OCI-LY7 (cell line): ENCODE data around the gene NUP88. TPM values are rescaled to one million over a fixed set of nuclear protein-coding genes. Genes with fewer than 3 reads are reported as not detected.

ENCODE experiments used
- BruUV-seq: library from RNA; stranded (reverse); fragments of 400-500 nt; replicated peaks from 2 replicates; lab custom pipeline; 2021; lab: Mats Ljungman, UMichigan
- CTCF ChIA-PET: fragments of 300-600 bp; sonication (Branson Sonifier 250); formaldehyde crosslinking; loops from one replicate; lab custom pipeline; 2022; ENCODE audit warnings: antibody characterized with exemption; ENCODE audit not compliant: unreplicated experiment; lab: Charles Lee
- POLR2A ChIA-PET: fragments of 300-600 bp; sonication (Branson Sonifier 250); formaldehyde crosslinking; loops from one replicate; lab custom pipeline; 2022; ENCODE audit warnings: antibody characterized with exemption; lab: Charles Lee
- DNase-seq: peaks from one replicate; pipeline ENCODE4 v3.0.0-alpha.2; 2015; ENCODE audit warnings: low spot score
- H2AFZ ChIP-seq: fragments of 200-600 bp; sonication (generic), shearing (Covaris generic); 2 replicates; pipeline ENCODE4 v1.6.1; 2014; ENCODE audit warnings: mild to moderate bottlenecking, antibody characterized with exemption, low read length, moderate library complexity
- H3K27ac ChIP-seq: fragments of 200-600 bp; sonication (generic); 2 replicates; pipeline ENCODE4 v1.5.1; 2014; ENCODE audit warnings: mixed run types, low read depth, mild to moderate bottlenecking, moderate library complexity, low read length, inconsistent platforms; ENCODE audit not compliant: poor library complexity, severe bottlenecking
- H3K36me3 ChIP-seq: fragments of 200-600 bp; sonication (generic); 2 replicates; pipeline ENCODE4 v1.6.1; 2014; ENCODE audit warnings: mild to moderate bottlenecking, antibody characterized with exemption, low read length, moderate library complexity, mixed read lengths; ENCODE audit not compliant: insufficient read depth
- H3K4me1 ChIP-seq: fragments of 200-600 bp; sonication (generic); 2 replicates; pipeline ENCODE4 v1.5.1; 2014; ENCODE audit warnings: mild to moderate bottlenecking, low read length; ENCODE audit not compliant: insufficient read depth, poor library complexity, severe bottlenecking
- H3K4me2 ChIP-seq: fragments of 200-600 bp; sonication (generic); 2 replicates; pipeline ENCODE4 v1.6.1; 2014; ENCODE audit warnings: mild to moderate bottlenecking, low read length
- H3K4me3 ChIP-seq: fragments of 200-600 bp; sonication (generic); 2 replicates; pipeline ENCODE4 v1.5.1; 2014; ENCODE audit warnings: mild to moderate bottlenecking, low read depth, low read length; ENCODE audit not compliant: poor library complexity, severe bottlenecking
- H3K79me2 ChIP-seq: fragments of 200-600 bp; sonication (generic); 2 replicates; pipeline ENCODE4 v1.6.1; 2016; ENCODE audit warnings: low read depth, mild to moderate bottlenecking, low read length, moderate library complexity, mixed read lengths; ENCODE audit not compliant: insufficient read depth
- H3K9me2 ChIP-seq: fragments of 200-600 bp; sonication (generic); 2 replicates; pipeline ENCODE4 v1.6.1; 2016; ENCODE audit warnings: mild to moderate bottlenecking, low read length, mixed read lengths; ENCODE audit not compliant: insufficient read depth
- H3K9me3 ChIP-seq: fragments of 200-600 bp; sonication (generic); 2 replicates; pipeline ENCODE4 v1.6.1; 2014; ENCODE audit warnings: mild to moderate bottlenecking, mixed run types, low read length, mixed read lengths
- H4K20me1 ChIP-seq: fragments of 200-600 bp; sonication (generic); 2 replicates; pipeline ENCODE4 v1.6.1; 2014; ENCODE audit warnings: mild to moderate bottlenecking, antibody characterized with exemption, low read length, moderate library complexity, mixed read lengths; ENCODE audit not compliant: insufficient read depth
- CTCF ChIP-seq: fragments of 200-600 bp; sonication (generic); conservative IDR thresholded peaks from 2 replicates; pipeline ENCODE4 v1.5.1; 2014; ENCODE audit warnings: mild to moderate bottlenecking, antibody characterized with exemption, low read length, moderate library complexity, mixed read lengths
- EZH2phosphoT487 ChIP-seq: fragments of 200-600 bp; sonication (generic); IDR thresholded peaks from 2 replicates; pipeline ENCODE4 v1.6.1; 2018; ENCODE audit warnings: low read depth, borderline replicate concordance, mild to moderate bottlenecking, mixed run types, antibody characterized with exemption, low read length, moderate library complexity, mixed read lengths
- intact Hi-C: fragments of 100-400 bp; cut with micrococcal nuclease; formaldehyde crosslinking; loops from one replicate; pipeline ENCODE4 v1.10.0; 2022; ENCODE audit not compliant: unreplicated experiment
- total RNA-seq, 2 experiments: library from RNA; depleted of rRNA in 1 of 2; stranded (reverse); fragments of >200 nt in 1 of 2; shearing (Covaris generic) in 1 of 2; gene quantifications; 2 replicates each; pipeline ENCODE4 v1.2.3, GENCODE V29; 2014 to 2022

NUP88 gene
- total RNA-seq, 2 experiments from 2014 or later: 238 to 262 TPM

GRCh38 chr17:5344914-5345313 lies 74.5 kb downstream of the NUP88 start:
- no peak overlapping the region for H3K27ac ChIP-seq
- no peaks in the 10 kb centered on the region for H4K20me1 ChIP-seq
- no peaks in the 10 kb centered on the region for H3K79me2 ChIP-seq
- no peak overlapping the region for H3K4me2 ChIP-seq
- no peak for DNase-seq
- H3K4me3 ChIP-seq: no peak overlapping the region
- POLR2A ChIA-PET: no interaction called here
- intact Hi-C loops: no loop called here
- no peak overlapping the region for H2AFZ ChIP-seq
- H3K4me1 ChIP-seq: no peaks in the 10 kb centered on the region
- no peak for TF ChIP-seq EZH2phosphoT487
- no peak for TF ChIP-seq CTCF
- H3K36me3 ChIP-seq: peaks cover 79% of the 10 kb centered on the region
- no TSS peak for BruUV-seq
- H3K9me2 ChIP-seq: no peaks in the 10 kb centered on the region
- no peaks in the 10 kb centered on the region for H3K9me3 ChIP-seq
- CTCF ChIA-PET: no interaction called here

Other genes with a start within 250 kb of the NUP88 start
- gene ZNF594, start 227.8 kb downstream of the NUP88 start, total RNA-seq (2014; rRNA removed; shearing (Covaris generic)): 42.5 and 43.4 TPM in 2 replicates
- gene ZNF594, start 227.8 kb downstream of the NUP88 start, total RNA-seq (2022): 32.1 and 35.2 TPM in 2 replicates
- gene SCIMP, start 184.8 kb downstream of the NUP88 start, total RNA-seq (2014; rRNA removed; shearing (Covaris generic)): 0.88 and 3.0 TPM in 2 replicates
- gene SCIMP, start 184.8 kb downstream of the NUP88 start, total RNA-seq (2022): 0.27 and 0.72 TPM in 2 replicates
- gene RABEP1, start 137.4 kb downstream of the NUP88 start, total RNA-seq (2014; rRNA removed; shearing (Covaris generic)): 53.2 and 58.6 TPM in 2 replicates
- gene RABEP1, start 137.4 kb downstream of the NUP88 start, total RNA-seq (2022): 60.8 and 70.9 TPM in 2 replicates
- 86.3 and 99.6 TPM in 2 replicates for gene RPAIN, start 520 bp upstream of the NUP88 start, total RNA-seq (2014; rRNA removed; shearing (Covaris generic))
- gene RPAIN, start 520 bp upstream of the NUP88 start, total RNA-seq (2022): 88.9 and 108 TPM in 2 replicates
- 257 and 260 TPM in 2 replicates for gene C1QBP, start 19.5 kb upstream of the NUP88 start, total RNA-seq (2014; rRNA removed; shearing (Covaris generic))
- 264 and 322 TPM in 2 replicates for gene C1QBP, start 19.5 kb upstream of the NUP88 start, total RNA-seq (2022)
- gene DHX33, start 49.3 kb upstream of the NUP88 start, total RNA-seq (2014; rRNA removed; shearing (Covaris generic)): 19.1 and 24.0 TPM in 2 replicates
- 35.2 and 38.4 TPM in 2 replicates for gene DHX33, start 49.3 kb upstream of the NUP88 start, total RNA-seq (2022)
- gene DERL2, start 66.5 kb upstream of the NUP88 start, total RNA-seq (2014; rRNA removed; shearing (Covaris generic)): 25.8 and 28.1 TPM in 2 replicates
- 56.3 and 56.9 TPM in 2 replicates for gene DERL2, start 66.5 kb upstream of the NUP88 start, total RNA-seq (2022)
- gene MIS12, start 66.9 kb upstream of the NUP88 start, total RNA-seq (2014; rRNA removed; shearing (Covaris generic)): 21.0 and 26.4 TPM in 2 replicates
- 35.0 and 36.3 TPM in 2 replicates for gene MIS12, start 66.9 kb upstream of the NUP88 start, total RNA-seq (2022)
- 14.3 and 18.7 TPM in 2 replicates for gene NLRP1, start 164.8 kb upstream of the NUP88 start, total RNA-seq (2014; rRNA removed; shearing (Covaris generic))
- 24.6 and 27.5 TPM in 2 replicates for gene NLRP1, start 164.8 kb upstream of the NUP88 start, total RNA-seq (2022)